ENCODE data around the gene KNSTRN.

- TF ChIP-seq CTCF (IDR thresholded peaks at IDR 0.05) (no peak), POLR2A (IDR thresholded peaks at IDR 0.05) (no peak)
Measured at GRCh38 chr15:40428185-40428584, 45.7 kb downstream of the KNSTRN start.
